SK-N-MC (cell line): ENCODE measurements around the gene B3GNT9.

Source experiments
- EZH2 ChIP-seq: fragments of 200-600 bp; sonication (generic); IDR thresholded peaks from one replicate; pipeline ENCODE4 v1.6.1; 2017; ENCODE audit warnings: antibody characterized with exemption
- POLR2AphosphoS5 ChIP-seq: IDR thresholded peaks from 2 replicates; pipeline ENCODE4 v1.6.1; 2012; ENCODE audit warnings: mild to moderate bottlenecking, low read depth, low read length, borderline replicate concordance

GRCh38 chr16:67182288-67182687 is 31.5 kb upstream of the B3GNT9 start:
- no peak for TF ChIP-seq EZH2
- no peak for TF ChIP-seq POLR2AphosphoS5
